H9 (cell line): ENCODE data around the gene AGPAT2. TPM values are rescaled to one million over a fixed set of nuclear protein-coding genes. Genes with fewer than 3 reads are reported as not detected.

Experiments
- DNase-seq: peaks from one replicate; pipeline ENCODE4 v3.0.0-alpha.2; 2017
- H2AFZ ChIP-seq: one replicate; pipeline ENCODE4 v1.6.1; 2013; ENCODE audit warnings: mild to moderate bottlenecking, low read length, control low read depth, moderate library complexity
- H2AK5ac ChIP-seq: 2 replicates; pipeline ENCODE4 v1.6.1; 2013; ENCODE audit warnings: low read length, control low read depth, mixed read lengths; ENCODE audit not compliant: insufficient read length
- H2BK120ac ChIP-seq: one replicate; pipeline ENCODE4 v1.6.1; 2013; ENCODE audit warnings: low read depth, mild to moderate bottlenecking, low read length, control low read depth, inconsistent platforms; ENCODE audit not compliant: poor library complexity, severe bottlenecking
- H2BK12ac ChIP-seq: 2 replicates; pipeline ENCODE4 v1.6.1; 2013; ENCODE audit warnings: low read length, control low read depth, mixed read lengths, low read depth; ENCODE audit not compliant: insufficient read length
- H2BK15ac ChIP-seq: 2 replicates; pipeline ENCODE4 v1.6.1; 2013; ENCODE audit warnings: low read depth, low read length, control low read depth
- H2BK20ac ChIP-seq: one replicate; pipeline ENCODE4 v1.6.1; 2013; ENCODE audit warnings: low read depth, mild to moderate bottlenecking, low read length, control low read depth, inconsistent platforms; ENCODE audit not compliant: poor library complexity, severe bottlenecking
- H2BK5ac ChIP-seq: 2 replicates; pipeline ENCODE4 v1.6.1; 2013; ENCODE audit warnings: low read length, control low read depth, mixed read lengths; ENCODE audit not compliant: insufficient read length
- H3K14ac ChIP-seq: 2 replicates; pipeline ENCODE4 v1.6.1; 2013; ENCODE audit warnings: low read length, control low read depth; ENCODE audit not compliant: insufficient read depth
- H3K18ac ChIP-seq: 2 replicates; pipeline ENCODE4 v1.6.1; 2013; ENCODE audit warnings: low read depth, mild to moderate bottlenecking, mixed read lengths, low read length, control low read depth; ENCODE audit not compliant: insufficient read length
- H3K23ac ChIP-seq: 2 replicates; pipeline ENCODE4 v1.6.1; 2013; ENCODE audit warnings: low read length, control low read depth, mixed read lengths, low read depth; ENCODE audit not compliant: insufficient read length
- H3K23me2 ChIP-seq: 2 replicates; pipeline ENCODE4 v1.6.1; 2013; ENCODE audit warnings: low read depth, mild to moderate bottlenecking, mixed read lengths, low read length, control low read depth; ENCODE audit not compliant: insufficient read length, poor library complexity, severe bottlenecking
- H3K27ac ChIP-seq: 2 replicates; pipeline ENCODE4 v1.5.1; 2013; ENCODE audit warnings: low read length, control low read depth, mixed read lengths, low read depth; ENCODE audit not compliant: insufficient read length
- H3K27me3 ChIP-seq: 2 replicates; pipeline ENCODE4 v1.6.1; 2013; ENCODE audit warnings: low read length, control low read depth, inconsistent platforms; ENCODE audit not compliant: insufficient read depth
- H3K4ac ChIP-seq: 2 replicates; pipeline ENCODE4 v1.6.1; 2013; ENCODE audit warnings: low read depth, mild to moderate bottlenecking, control low read depth, inconsistent platforms, low read length, moderate library complexity
- H3K4me1 ChIP-seq: 2 replicates; pipeline ENCODE4 v1.6.1; 2013; ENCODE audit warnings: low read length, control low read depth, inconsistent platforms; ENCODE audit not compliant: insufficient read depth
- H3K4me2 ChIP-seq: 2 replicates; pipeline ENCODE4 v1.6.1; 2013; ENCODE audit warnings: low read length, control low read depth, mixed read lengths; ENCODE audit not compliant: insufficient read length, insufficient read depth
- H3K56ac ChIP-seq: 2 replicates; pipeline ENCODE4 v1.6.1; 2013; ENCODE audit warnings: low read depth, mild to moderate bottlenecking, mixed read lengths, low read length, control low read depth; ENCODE audit not compliant: insufficient read length
- H3K79me1 ChIP-seq: 2 replicates; pipeline ENCODE4 v1.6.1; 2013; ENCODE audit warnings: low read depth, mild to moderate bottlenecking, moderate library complexity, low read length, control low read depth, inconsistent platforms; ENCODE audit not compliant: insufficient read depth, poor library complexity, severe bottlenecking
- H3K79me2 ChIP-seq: 2 replicates; pipeline ENCODE4 v1.6.1; 2013; ENCODE audit warnings: low read length, control low read depth, inconsistent platforms; ENCODE audit not compliant: insufficient read depth
- H3K9ac ChIP-seq: 2 replicates; pipeline ENCODE4 v1.6.1; 2013; ENCODE audit warnings: low read length, control low read depth, mixed read lengths; ENCODE audit not compliant: insufficient read length; ENCODE audit errors: extremely low read depth
- H3K9me3 ChIP-seq: one replicate; pipeline ENCODE4 v1.6.1; 2013; ENCODE audit warnings: low read depth, low read length, inconsistent platforms; ENCODE audit not compliant: control insufficient read depth
- H3T11ph ChIP-seq: one replicate; pipeline ENCODE4 v1.6.1; 2013; ENCODE audit warnings: mild to moderate bottlenecking, low read length, control low read depth, inconsistent platforms
- H4K20me1 ChIP-seq: one replicate; pipeline ENCODE4 v1.6.1; 2013; ENCODE audit not compliant: control insufficient read depth, insufficient read length, insufficient read depth
- H4K5ac ChIP-seq: 2 replicates; pipeline ENCODE4 v1.6.1; 2013; ENCODE audit warnings: low read depth, mild to moderate bottlenecking, mixed read lengths, low read length, control low read depth; ENCODE audit not compliant: insufficient read length
- H4K8ac ChIP-seq: replicated peaks from 2 replicates; pipeline ENCODE4 v1.6.1; 2013; ENCODE audit warnings: low read length, control low read depth, mixed read lengths, low read depth; ENCODE audit not compliant: insufficient read length
- H4K91ac ChIP-seq: 2 replicates; pipeline ENCODE4 v1.6.1; 2013; ENCODE audit warnings: low read depth, mild to moderate bottlenecking, moderate library complexity, mixed read lengths, low read length, control low read depth; ENCODE audit not compliant: insufficient read length
- H3K27ac Mint-ChIP-seq, 3 experiments: 2 replicates in 2 of 3; 3 replicates in 1 of 3; pipeline ENCODE4 v1.8.0; 2020 to 2021; ENCODE audit warnings: mixed read lengths in 3 of 3, mild to moderate bottlenecking in 1 of 3, moderate library complexity in 1 of 3
- H3K27me3 Mint-ChIP-seq: 2 replicates; pipeline ENCODE4 v1.8.0; 2021; ENCODE audit warnings: low read depth, mild to moderate bottlenecking, moderate library complexity, mixed read lengths
- H3K36me3 Mint-ChIP-seq, 3 experiments: 2 replicates in 2 of 3; 3 replicates in 1 of 3; pipeline ENCODE4 v1.8.0; 2020 to 2021; ENCODE audit warnings: low read depth in 3 of 3, mixed read lengths in 3 of 3; ENCODE audit not compliant: insufficient read depth in 1 of 3
- H3K4me1 Mint-ChIP-seq, 2 experiments: 2 replicates each; pipeline ENCODE4 v1.8.0; 2020; ENCODE audit warnings: mixed read lengths in 2 of 2
- H3K4me3 Mint-ChIP-seq, 2 experiments: 2 replicates in 1 of 2; 3 replicates in 1 of 2; pipeline ENCODE4 v1.8.0; 2020 to 2021; ENCODE audit warnings: mild to moderate bottlenecking in 2 of 2, mixed read lengths in 2 of 2, moderate library complexity in 1 of 2
- H3K9me3 Mint-ChIP-seq, 2 experiments: 2 replicates in 1 of 2; 3 replicates in 1 of 2; pipeline ENCODE4 v1.8.0; 2020; ENCODE audit warnings: mild to moderate bottlenecking in 2 of 2, mixed read lengths in 2 of 2, moderate library complexity in 1 of 2
- CTCF ChIP-seq: fragments of 200-600 bp; sonication (generic); conservative IDR thresholded peaks from 3 replicates; pipeline ENCODE4 v1.8.0; 2021; ENCODE audit warnings: antibody characterized with exemption, mild to moderate bottlenecking
- WGBS: extraction: QIAGEN DNeasy Blood & Tissue Kit; methylation state at CpG from one replicate; pipeline ENCODE4 v1.1.7; 2013; ENCODE audit warnings: missing lambda C conversion rate, low lambda C conversion rate, mixed read lengths; ENCODE audit not compliant: insufficient read length; ENCODE audit errors: extremely low coverage; 5-methylcytosine and 5-hydroxymethylcytosine counted together
- total RNA-seq: library from RNA; stranded (reverse); gene quantifications from 2 replicates; pipeline ENCODE4 v1.2.1, GENCODE V29; 2021

AGPAT2 gene
- total RNA-seq, 1 experiment from 2014 or later: 29.7 TPM

GRCh38 chr9:136693135-136693489, 5.9 kb upstream of the AGPAT2 start:
- Histone ChIP-seq H3K18ac (no peak overlapping the region), H3T11ph (no peak overlapping the region), H4K20me1 (no peaks in the 10 kb centered on the region), H3K4ac (no peak overlapping the region), H3K4me2 (no peak overlapping the region), H4K8ac (no peak overlapping the region), H3K56ac (no peak overlapping the region), H2AK5ac (no peak overlapping the region), H3K14ac (no peak overlapping the region), H3K27ac (no peak overlapping the region), H2BK120ac (no peak overlapping the region), H3K23ac (no peak overlapping the region), H3K79me1 (no peaks in the 10 kb centered on the region), H4K5ac (no peak overlapping the region), H2BK12ac (no peak overlapping the region), H3K9ac (no peak overlapping the region), H3K9me3 (no peaks in the 10 kb centered on the region), H3K27me3 (no peaks in the 10 kb centered on the region), H3K4me1 (no peaks in the 10 kb centered on the region), H3K23me2 (no peaks in the 10 kb centered on the region), H2BK5ac (no peak overlapping the region), H2AFZ (no peak overlapping the region), H2BK15ac (no peak overlapping the region), H2BK20ac (no peak overlapping the region), H3K79me2 (no peaks in the 10 kb centered on the region), H4K91ac (no peak overlapping the region)
- DNase-seq: no peak
- Mint-ChIP-seq H3K27me3 (peaks cover 27% of the 10 kb centered on the region), H3K9me3 (no peaks in the 10 kb centered on the region; a peak in 1 of 5 replicates), H3K4me1 (peaks cover 4 to 28% of the 10 kb centered on the region in 2 experiments), H3K27ac (peak overlapping the region in 1 of 3 experiments; percentile 40; a peak in 2 of 7 replicates), H3K4me3 (no peak overlapping the region), H3K36me3 (no peaks in the 10 kb centered on the region)
- WGBS: no CpG with 5 or more reads among the region's 14 CpGs
- no peak for TF ChIP-seq CTCF
